HFF-Myc (cell line): ENCODE data around the gene CLIC3.

ENCODE experiments used
- DNase-seq: peaks from one replicate; pipeline ENCODE4 v3.0.0-alpha.2; 2011; ENCODE audit warnings: low read depth; ENCODE audit errors: extremely low read depth
- H3K4me3 ChIP-seq: replicated peaks from 2 replicates; pipeline ENCODE4 v1.5.1; 2011; ENCODE audit warnings: low read depth, mild to moderate bottlenecking, control low read depth, low read length
- CTCF ChIP-seq: IDR thresholded peaks from 2 replicates; pipeline ENCODE4 v1.5.1; 2012; ENCODE audit warnings: mild to moderate bottlenecking, low read depth, low read length, control low read depth; ENCODE audit errors: missing control alignments

The CLIC3 gene

GRCh38 chr9:136947028-136947891 lies 49.1 kb downstream of the CLIC3 start:
- TF ChIP-seq CTCF, result no peak
- no peak for DNase-seq
- H3K4me3 ChIP-seq, result no peak overlapping the region

- no peak for TF ChIP-seq CTCF
- no peak for DNase-seq
- no peak overlapping the region for H3K4me3 ChIP-seq
These were observed 49.9 kb downstream of the CLIC3 start for GRCh38 chr9:136946228-136947027.

- TF ChIP-seq CTCF, result no peak
- DNase-seq, result no peak
- no peak overlapping the region for H3K4me3 ChIP-seq
These were observed 50.8 kb downstream of the CLIC3 start for GRCh38 chr9:136945333-136946227.
